HCT116 (cell line): ENCODE data around the gene MRPL50. TPM values are rescaled to one million over a fixed set of nuclear protein-coding genes. Genes with fewer than 3 reads are reported as not detected.

Experiments
- ATAC-seq: fragments of 200-7000 bp; cut with Tn5 transposase; 2 replicates; pipeline ENCODE4 v1.9.1; 2020; ENCODE audit warnings: mild to moderate bottlenecking, moderate library complexity
- BruUV-seq: library from RNA; stranded (reverse); fragments of 400-500 nt; replicated peaks from 2 replicates; lab custom pipeline; 2021; lab: Mats Ljungman, UMichigan
- CTCF ChIA-PET: fragments of 300-600 bp; sonication (Branson Sonifier 250); formaldehyde crosslinking; loops from one replicate; lab custom pipeline; 2021; ENCODE audit warnings: antibody characterized with exemption; lab: Charles Lee
- POLR2A ChIA-PET: fragments of 300-600, 350-600 bp; sonication (Branson Sonifier 250); formaldehyde crosslinking; loops from one replicate; lab custom pipeline; 2021; ENCODE audit warnings: antibody characterized with exemption; lab: Charles Lee
- RAD21 ChIA-PET, 2 experiments: fragments of 300-600 bp; sonication (Branson Sonifier 250); formaldehyde crosslinking; loops; one replicate each; lab custom pipeline; 2023; ENCODE audit warnings: low total read pairs in 2 of 2; ENCODE audit not compliant: uncharacterized antibody in 2 of 2, unreplicated experiment in 2 of 2, low non-redundant PET in 1 of 2; lab: Charles Lee
- DNase-seq: peaks from one replicate; pipeline ENCODE4 v3.0.0-alpha.2; 2010; ENCODE audit warnings: low read depth, low spot score
- H2AFZ ChIP-seq: fragments of 200-600 bp; shearing (Covaris generic), sonication (generic); 2 replicates; pipeline ENCODE4 v1.6.1; 2017; ENCODE audit warnings: low read depth, mixed run types, mixed read lengths, antibody characterized with exemption, low read length; ENCODE audit not compliant: poor library complexity, severe bottlenecking
- H3K27ac ChIP-seq: 2 replicates; pipeline ENCODE4 v1.5.1; 2012; ENCODE audit warnings: low read depth, low read length
- H3K27me3 ChIP-seq: fragments of 200-600 bp; sonication (generic); 2 replicates; pipeline ENCODE4 v1.6.1; 2016; ENCODE audit warnings: mixed run types, low read length, mixed read lengths; ENCODE audit not compliant: insufficient read depth
- H3K36me3 ChIP-seq, 2 experiments: fragments of 200-500 bp in 1 of 2; fragments of 200-600 bp in 1 of 2; sonication (Bioruptor generic) in 1 of 2; sonication (generic) in 1 of 2; 2 replicates each; pipeline versions ENCODE4 v1.5.1 to v1.6.1; 2014 to 2016; ENCODE audit warnings: low read length in 2 of 2, inconsistent platforms in 1 of 2, mixed read lengths in 1 of 2, mixed run types in 1 of 2; ENCODE audit not compliant: insufficient read depth in 2 of 2, control insufficient read depth in 1 of 2
- H3K4me1 ChIP-seq, 2 experiments: fragments of 200-600 bp in 1 of 2; sonication (generic) in 1 of 2; 2 replicates each; pipeline versions ENCODE4 v1.5.1 to v1.6.1; 2012 to 2017; ENCODE audit warnings: low read length in 2 of 2, inconsistent platforms in 1 of 2, mild to moderate bottlenecking in 1 of 2, mixed read lengths in 1 of 2, mixed run types in 1 of 2, moderate library complexity in 1 of 2; ENCODE audit not compliant: insufficient read depth in 2 of 2, control insufficient read depth in 1 of 2
- H3K4me2 ChIP-seq: fragments of 200-600 bp; sonication (generic); 2 replicates; pipeline ENCODE4 v1.6.1; 2017; ENCODE audit warnings: mixed run types, low read length, mixed read lengths
- H3K4me3 ChIP-seq, 2 experiments: fragments of 200-600 bp in 1 of 2; sonication (generic) in 1 of 2; replicated peaks in 1 of 2; 2 replicates each; pipeline ENCODE4 v1.5.1; 2011 to 2016; ENCODE audit warnings: low read length in 2 of 2, control low read depth in 1 of 2, low read depth in 1 of 2, mild to moderate bottlenecking in 1 of 2, mixed read lengths in 1 of 2, mixed run types in 1 of 2
- H3K79me2 ChIP-seq: fragments of 200-600 bp; sonication (generic); 2 replicates; pipeline ENCODE4 v1.6.1; 2017; ENCODE audit warnings: mild to moderate bottlenecking, mixed run types, low read length, moderate library complexity, mixed read lengths; ENCODE audit not compliant: insufficient read depth
- H3K9ac ChIP-seq: fragments of 200-600 bp; sonication (generic); 2 replicates; pipeline ENCODE4 v1.6.1; 2016; ENCODE audit warnings: low read length, mixed read lengths
- H3K9me2 ChIP-seq: fragments of 200-600 bp; sonication (generic), shearing (Covaris generic); 2 replicates; pipeline ENCODE4 v1.6.1; 2017; ENCODE audit warnings: mixed run types, mild to moderate bottlenecking, moderate library complexity; ENCODE audit not compliant: insufficient read depth
- H3K9me3 ChIP-seq, 2 experiments: fragments of 200-500 bp in 1 of 2; fragments of 200-600 bp in 1 of 2; sonication (Bioruptor generic) in 1 of 2; sonication (generic) in 1 of 2; 2 replicates each; pipeline ENCODE4 v1.6.1; 2014 to 2017; ENCODE audit warnings: low read length in 2 of 2, mixed read lengths in 2 of 2, inconsistent platforms in 1 of 2, low read depth in 1 of 2, mild to moderate bottlenecking in 1 of 2, mixed run types in 1 of 2, moderate library complexity in 1 of 2; ENCODE audit not compliant: control insufficient read depth in 1 of 2, insufficient read depth in 1 of 2
- H4K20me1 ChIP-seq: fragments of 200-600 bp; sonication (generic), shearing (Covaris generic); 2 replicates; pipeline ENCODE4 v1.6.1; 2017; ENCODE audit warnings: mixed run types, mild to moderate bottlenecking, moderate library complexity; ENCODE audit not compliant: insufficient read depth
- CBX3 ChIP-seq: IDR thresholded peaks from 2 replicates; pipeline ENCODE4 v1.6.1; 2012; ENCODE audit warnings: low read depth
- EZH2 ChIP-seq: fragments of 200-600 bp; sonication (generic); IDR thresholded peaks from 2 replicates; pipeline ENCODE4 v1.6.1; 2017; ENCODE audit warnings: antibody characterized with exemption, mixed run types
- FOSL1 ChIP-seq: IDR thresholded peaks from 2 replicates; pipeline ENCODE4 v1.6.1; 2012; ENCODE audit warnings: low read depth
- JUND ChIP-seq: IDR thresholded peaks from 2 replicates; pipeline ENCODE4 v1.6.1; 2012
- POLR2A ChIP-seq: IDR thresholded peaks from 2 replicates; pipeline ENCODE4 v1.7.0; 2011; ENCODE audit warnings: borderline replicate concordance; ENCODE audit not compliant: insufficient read depth, insufficient read length; ENCODE audit errors: extremely low read depth
- POLR2AphosphoS5 ChIP-seq: IDR thresholded peaks from 2 replicates; pipeline ENCODE4 v1.6.1; 2011; ENCODE audit warnings: mild to moderate bottlenecking, low read depth, low read length, moderate library complexity
- SIN3A ChIP-seq: IDR thresholded peaks from 2 replicates; pipeline ENCODE4 v1.6.1; 2012; ENCODE audit warnings: low read depth
- SP1 ChIP-seq: IDR thresholded peaks from 2 replicates; pipeline ENCODE4 v1.6.1; 2012; ENCODE audit warnings: low read depth
- SRF ChIP-seq: IDR thresholded peaks from 2 replicates; pipeline ENCODE4 v1.6.1; 2012; ENCODE audit warnings: low read depth
- intact Hi-C: fragments of 100-400 bp; cut with micrococcal nuclease; formaldehyde crosslinking; loops from 2 replicates; pipeline ENCODE4 v1.10.0; 2022
- total RNA-seq: library from RNA; stranded (reverse); gene quantifications from one replicate; pipeline ENCODE4 v1.2.1, GENCODE V29; 2021; ENCODE audit not compliant: unreplicated experiment
- TF ChIP-seq, protein P1 (sequence below): IDR thresholded peaks from 2 replicates; pipeline ENCODE4 v1.6.1; 2012; ENCODE audit warnings: low read depth

The MRPL50 gene
- total RNA-seq, 1 experiment from 2014 or later = 14.6 TPM

DNA sequence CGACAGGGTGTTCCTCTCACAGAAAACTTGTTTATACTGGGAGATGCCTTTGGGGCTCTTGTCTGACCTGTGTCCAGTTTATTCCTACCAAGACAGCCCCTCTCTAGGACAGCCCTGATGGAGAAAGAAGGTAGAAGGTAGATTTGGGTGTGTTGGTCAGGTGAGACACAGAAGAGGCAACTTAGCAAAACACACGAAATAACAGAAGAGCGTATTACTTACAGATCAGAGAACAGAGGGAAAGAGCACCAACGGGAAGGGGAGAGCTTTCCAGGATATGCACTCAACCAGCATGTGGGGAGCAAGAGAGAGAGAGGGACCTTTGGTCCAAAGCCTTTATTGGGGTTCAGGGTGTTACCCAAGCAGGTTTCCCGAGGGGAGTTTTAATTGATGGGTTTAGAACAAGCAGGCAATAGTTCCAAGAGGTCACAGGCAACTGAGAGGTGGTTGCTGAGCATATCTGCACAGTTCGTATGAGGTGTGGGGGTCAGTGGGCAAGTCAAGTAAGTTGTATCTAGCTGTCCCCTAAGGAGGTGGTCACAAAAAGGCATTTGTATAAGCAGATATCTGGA is 45.4 kb downstream of the MRPL50 start:
- no peaks in the 10 kb centered on the region for H3K36me3 ChIP-seq
- POLR2A ChIA-PET = no interaction called here
- H3K27ac ChIP-seq = no peak overlapping the region
- no peaks in the 10 kb centered on the region for H4K20me1 ChIP-seq
- RAD21 ChIA-PET = no interaction called here
- no peak for ATAC-seq
- H2AFZ ChIP-seq = no peak overlapping the region
- no peaks in the 10 kb centered on the region for H3K9me2 ChIP-seq
- intact Hi-C loops = no loop called here
- no peaks in the 10 kb centered on the region for H3K27me3 ChIP-seq
- no TSS peak for BruUV-seq
- TF ChIP-seq CBX3 (no peak), FOSL1 (no peak), SP1 (no peak)
- H3K79me2 ChIP-seq = no peaks in the 10 kb centered on the region
- H3K9me3 ChIP-seq = no peaks in the 10 kb centered on the region
- H3K4me2 ChIP-seq = no peak overlapping the region
- 0 out of 4 replicates have a peak, but pooled peaks cover 0 to 6% of the 10 kb centered on the region in 2 experiments for H3K4me1 ChIP-seq
- no peak for DNase-seq
- no peak overlapping the region for H3K4me3 ChIP-seq
- no peak overlapping the region for H3K9ac ChIP-seq
- CTCF ChIA-PET = no interaction called here

DNA sequence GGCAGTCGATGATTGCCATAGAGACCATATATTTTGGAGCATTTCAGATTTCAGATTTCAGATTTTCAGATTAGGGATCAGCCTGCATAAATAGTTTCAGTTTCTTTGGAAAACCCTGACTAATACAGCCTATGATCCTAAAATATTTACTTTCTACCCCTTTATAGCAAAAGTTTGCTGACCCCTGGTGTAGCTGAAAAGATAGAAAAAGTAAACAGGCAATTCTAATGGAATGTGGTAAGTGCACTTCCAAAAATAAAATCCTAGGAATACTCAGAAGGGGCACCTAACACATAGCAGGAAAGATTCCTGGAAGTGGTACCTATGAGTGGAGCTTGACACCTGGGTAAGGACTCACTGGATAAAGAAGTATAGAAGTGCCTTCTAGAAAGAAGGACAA is 48.1 kb downstream of the MRPL50 start:
- H2AFZ ChIP-seq = no peak overlapping the region
- no peaks in the 10 kb centered on the region for H3K9me2 ChIP-seq
- no peak for TF ChIP-seq JUND
- TF ChIP-seq EZH2 = no peak
- no peak for TF ChIP-seq SIN3A
- no peak for TF ChIP-seq SRF
- TF ChIP-seq POLR2AphosphoS5 = no peak
- TF ChIP-seq, protein P1, sequence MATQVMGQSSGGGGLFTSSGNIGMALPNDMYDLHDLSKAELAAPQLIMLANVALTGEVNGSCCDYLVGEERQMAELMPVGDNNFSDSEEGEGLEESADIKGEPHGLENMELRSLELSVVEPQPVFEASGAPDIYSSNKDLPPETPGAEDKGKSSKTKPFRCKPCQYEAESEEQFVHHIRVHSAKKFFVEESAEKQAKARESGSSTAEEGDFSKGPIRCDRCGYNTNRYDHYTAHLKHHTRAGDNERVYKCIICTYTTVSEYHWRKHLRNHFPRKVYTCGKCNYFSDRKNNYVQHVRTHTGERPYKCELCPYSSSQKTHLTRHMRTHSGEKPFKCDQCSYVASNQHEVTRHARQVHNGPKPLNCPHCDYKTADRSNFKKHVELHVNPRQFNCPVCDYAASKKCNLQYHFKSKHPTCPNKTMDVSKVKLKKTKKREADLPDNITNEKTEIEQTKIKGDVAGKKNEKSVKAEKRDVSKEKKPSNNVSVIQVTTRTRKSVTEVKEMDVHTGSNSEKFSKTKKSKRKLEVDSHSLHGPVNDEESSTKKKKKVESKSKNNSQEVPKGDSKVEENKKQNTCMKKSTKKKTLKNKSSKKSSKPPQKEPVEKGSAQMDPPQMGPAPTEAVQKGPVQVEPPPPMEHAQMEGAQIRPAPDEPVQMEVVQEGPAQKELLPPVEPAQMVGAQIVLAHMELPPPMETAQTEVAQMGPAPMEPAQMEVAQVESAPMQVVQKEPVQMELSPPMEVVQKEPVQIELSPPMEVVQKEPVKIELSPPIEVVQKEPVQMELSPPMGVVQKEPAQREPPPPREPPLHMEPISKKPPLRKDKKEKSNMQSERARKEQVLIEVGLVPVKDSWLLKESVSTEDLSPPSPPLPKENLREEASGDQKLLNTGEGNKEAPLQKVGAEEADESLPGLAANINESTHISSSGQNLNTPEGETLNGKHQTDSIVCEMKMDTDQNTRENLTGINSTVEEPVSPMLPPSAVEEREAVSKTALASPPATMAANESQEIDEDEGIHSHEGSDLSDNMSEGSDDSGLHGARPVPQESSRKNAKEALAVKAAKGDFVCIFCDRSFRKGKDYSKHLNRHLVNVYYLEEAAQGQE = no peak
- no peak for TF ChIP-seq POLR2A
- 0 out of 2 replicates have a peak, but pooled peaks cover 9% of the 10 kb centered on the region for H3K27me3 ChIP-seq
- CTCF ChIA-PET = interaction anchor here (0.7 kb wide), 1 partner anchor 8 kb away, joined by 3 read pairs; no protein-coding TSS in a partner anchor
- no peaks in the 10 kb centered on the region for H3K79me2 ChIP-seq
- H3K4me2 ChIP-seq = no peak overlapping the region
- no peak overlapping the region for H3K9ac ChIP-seq
- POLR2A ChIA-PET = no interaction called here
- H3K9me3 ChIP-seq = no peaks in the 10 kb centered on the region
- ATAC-seq (no peak), DNase-seq (no peak)
- H4K20me1 ChIP-seq = no peaks in the 10 kb centered on the region
- RAD21 ChIA-PET = no interaction called here
- intact Hi-C loops = no loop called here
- no peak overlapping the region for H3K4me3 ChIP-seq
- H3K4me1 ChIP-seq = 0 out of 4 replicates have a peak, but pooled peaks cover 0 to 6% of the 10 kb centered on the region in 2 experiments
- no peak overlapping the region for H3K27ac ChIP-seq
- H3K36me3 ChIP-seq = no peaks in the 10 kb centered on the region
- no TSS peak for BruUV-seq
